SK-N-SH (cell line): ENCODE results near the gene CDH23. TPM values are rescaled to one million over a fixed set of nuclear protein-coding genes. Genes with fewer than 3 reads are reported as not detected.

Source experiments
- CTCF ChIA-PET: fragments of 300-600, 350-600 bp; formaldehyde crosslinking; extraction: SDS; loops from one replicate; lab custom pipeline; 2021; lab: Yijun Ruan, JAX
- POLR2A ChIA-PET: fragments of 350-600 bp; sonication (Branson Sonifier 250); formaldehyde crosslinking; extraction: SDS; loops from one replicate; lab custom pipeline; 2020; ENCODE audit warnings: antibody characterized with exemption, inconsistent platforms; lab: Yijun Ruan, JAX
- DNase-seq: peaks from one replicate; pipeline ENCODE4 v3.0.0; 2012
- H2AFZ ChIP-seq: fragments of 200-600 bp; sonication (generic); 2 replicates; pipeline ENCODE4 v1.8.1; 2016; ENCODE audit warnings: antibody characterized with exemption, mild to moderate bottlenecking, low read depth
- H3F3A ChIP-seq: fragments of 200-600 bp; sonication (generic); replicated peaks from 2 replicates; pipeline ENCODE3; 2016; ENCODE audit warnings: antibody characterized with exemption, mild to moderate bottlenecking; ENCODE audit not compliant: insufficient read depth
- H3K27ac ChIP-seq, 2 experiments: fragments of 200-500 bp in 1 of 2; fragments of 200-600 bp in 1 of 2; sonication (Bioruptor generic) in 1 of 2; sonication (generic), shearing (Covaris generic) in 1 of 2; 2 replicates each; pipeline versions ENCODE4 v1.5.1 to v1.6.1; 2014 to 2016; ENCODE audit warnings: low read depth in 2 of 2, inconsistent platforms in 1 of 2, low read length in 1 of 2, mild to moderate bottlenecking in 1 of 2, mixed read lengths in 1 of 2
- H3K27me3 ChIP-seq: fragments of 200-600 bp; sonication (generic), shearing (Covaris generic); 2 replicates; pipeline ENCODE4 v1.6.1; 2016; ENCODE audit warnings: mixed run types; ENCODE audit not compliant: insufficient read depth
- H3K36me3 ChIP-seq, 2 experiments: fragments of 200-500 bp in 1 of 2; fragments of 200-600 bp in 1 of 2; sonication (Bioruptor generic) in 1 of 2; sonication (generic) in 1 of 2; replicated peaks in 1 of 2; 2 replicates each; pipeline versions ENCODE3 to v1.5.1; 2014 to 2016; ENCODE audit warnings: low read length in 1 of 2, mild to moderate bottlenecking in 1 of 2; ENCODE audit not compliant: insufficient read depth in 2 of 2, control insufficient read depth in 1 of 2
- H3K4me1 ChIP-seq, 2 experiments: fragments of 200-500 bp in 1 of 2; fragments of 200-600 bp in 1 of 2; sonication (Bioruptor generic) in 1 of 2; sonication (generic), shearing (Covaris generic) in 1 of 2; 2 replicates each; pipeline versions ENCODE4 v1.5.1 to v1.6.1; 2014 to 2016; ENCODE audit warnings: low read depth in 1 of 2, low read length in 1 of 2, mixed run types in 1 of 2; ENCODE audit not compliant: insufficient read depth in 2 of 2, control insufficient read depth in 1 of 2
- H3K4me2 ChIP-seq: fragments of 200-600 bp; sonication (generic), shearing (Covaris generic); 2 replicates; pipeline ENCODE4 v1.6.1; 2017; ENCODE audit warnings: mixed run types
- H3K4me3 ChIP-seq, 2 experiments: fragments of 200-500 bp in 1 of 2; fragments of 200-600 bp in 1 of 2; sonication (Bioruptor generic) in 1 of 2; sonication (generic), shearing (Covaris generic) in 1 of 2; 2 replicates each; pipeline versions ENCODE4 v1.5.1 to v1.8.1; 2014 to 2016; ENCODE audit warnings: low read depth in 2 of 2, inconsistent platforms in 1 of 2, low read length in 1 of 2, mild to moderate bottlenecking in 1 of 2, mixed read lengths in 1 of 2, moderate library complexity in 1 of 2
- H3K79me2 ChIP-seq: fragments of 200-600 bp; sonication (generic); 2 replicates; pipeline ENCODE4 v1.8.1; 2017; ENCODE audit warnings: mild to moderate bottlenecking; ENCODE audit not compliant: insufficient read depth
- H3K9ac ChIP-seq: fragments of 200-600 bp; sonication (generic); 2 replicates; pipeline ENCODE4 v1.6.1; 2017; ENCODE audit warnings: mixed run types
- H3K9me2 ChIP-seq: fragments of 200-600 bp; sonication (generic); 2 replicates; pipeline ENCODE4 v1.6.1; 2017; ENCODE audit warnings: mixed run types
- H3K9me3 ChIP-seq: fragments of 200-600 bp; sonication (generic); 2 replicates; pipeline ENCODE4 v1.6.1; 2017; ENCODE audit warnings: mixed run types, mild to moderate bottlenecking, moderate library complexity
- H4K20me1 ChIP-seq: fragments of 200-600 bp; sonication (generic); 2 replicates; pipeline ENCODE4 v1.6.1; 2017; ENCODE audit warnings: mild to moderate bottlenecking, mixed run types; ENCODE audit not compliant: insufficient read depth
- CHD2 ChIP-seq: fragments of 150-350 bp; IDR thresholded peaks from 2 replicates; pipeline ENCODE4 v1.6.1; 2018; ENCODE audit warnings: low read length; ENCODE audit not compliant: partially characterized antibody
- EZH2phosphoT487 ChIP-seq: fragments of 200-600 bp; sonication (generic); IDR thresholded peaks from 2 replicates; pipeline ENCODE4 v1.6.1; 2017; ENCODE audit warnings: low read depth, mixed run types, mild to moderate bottlenecking, antibody characterized with exemption, moderate library complexity, borderline replicate concordance
- FOXJ3 ChIP-seq: sonication (generic); formaldehyde crosslinking; IDR thresholded peaks from 2 replicates; pipeline ENCODE4 v1.5.1; 2020; ENCODE audit warnings: mild to moderate bottlenecking, missing genetic modification reagents
- FOXM1 ChIP-seq: IDR thresholded peaks from 2 replicates; pipeline ENCODE4 v1.4.0; 2012; ENCODE audit warnings: low read depth, mild to moderate bottlenecking
- NFIC ChIP-seq: IDR thresholded peaks from 2 replicates; pipeline ENCODE4 v1.4.0; 2012; ENCODE audit warnings: borderline replicate concordance
- NRF1 ChIP-seq: IDR thresholded peaks from 2 replicates; pipeline ENCODE4 v1.6.1; 2012; ENCODE audit warnings: low read depth, mild to moderate bottlenecking, low read length
- POLR2AphosphoS5 ChIP-seq: IDR thresholded peaks from 2 replicates; pipeline ENCODE4 v1.6.1; 2012; ENCODE audit warnings: low read depth, low read length
- RFX5 ChIP-seq: IDR thresholded peaks from 2 replicates; pipeline ENCODE4 v1.6.1; 2012; ENCODE audit warnings: mild to moderate bottlenecking, improper control_type of control experiment, low read length
- RXRA ChIP-seq: IDR thresholded peaks from 2 replicates; pipeline ENCODE4 v1.4.0; 2012; ENCODE audit warnings: low read depth, mild to moderate bottlenecking, borderline replicate concordance
- SIN3A ChIP-seq: IDR thresholded peaks from 2 replicates; pipeline ENCODE4 v1.6.1; 2012; ENCODE audit warnings: low read depth, mild to moderate bottlenecking, low read length, moderate library complexity, borderline replicate concordance
- SMC3 ChIP-seq: IDR thresholded peaks from 2 replicates; pipeline ENCODE4 v1.6.1; 2012; ENCODE audit warnings: low read depth, low read length, improper control_type of control experiment
- TEAD4 ChIP-seq: IDR thresholded peaks from 2 replicates; pipeline ENCODE4 v1.4.0; 2012; ENCODE audit warnings: mild to moderate bottlenecking, borderline replicate concordance; ENCODE audit not compliant: insufficient read depth
- WGBS: methylation state at CpG from one replicate; pipeline ENCODE4 v1.1.6; 2017; ENCODE audit warnings: low lambda C conversion rate; 5-methylcytosine and 5-hydroxymethylcytosine counted together
- polyA plus RNA-seq, 3 experiments: library from polyadenylated mRNA; depleted of rRNA; stranded (reverse); fragments of >200 nt; gene quantifications; 2 replicates each; pipeline ENCODE4 v1.2.3, GENCODE V29; 2012
- TF ChIP-seq, protein P1 (sequence below): IDR thresholded peaks from 2 replicates; pipeline ENCODE4; 2012
- TF ChIP-seq, protein P2 (sequence below): fragments of 200-600 bp; sonication (generic); IDR thresholded peaks from 2 replicates; pipeline ENCODE4 v1.6.1; 2017; ENCODE audit warnings: antibody characterized with exemption, mild to moderate bottlenecking, moderate library complexity

The CDH23 gene
- polyA plus RNA-seq, 1 of the 3 experiments (the other 2 are of a cell fraction), result 0.03 TPM

- TF ChIP-seq, protein P1, sequence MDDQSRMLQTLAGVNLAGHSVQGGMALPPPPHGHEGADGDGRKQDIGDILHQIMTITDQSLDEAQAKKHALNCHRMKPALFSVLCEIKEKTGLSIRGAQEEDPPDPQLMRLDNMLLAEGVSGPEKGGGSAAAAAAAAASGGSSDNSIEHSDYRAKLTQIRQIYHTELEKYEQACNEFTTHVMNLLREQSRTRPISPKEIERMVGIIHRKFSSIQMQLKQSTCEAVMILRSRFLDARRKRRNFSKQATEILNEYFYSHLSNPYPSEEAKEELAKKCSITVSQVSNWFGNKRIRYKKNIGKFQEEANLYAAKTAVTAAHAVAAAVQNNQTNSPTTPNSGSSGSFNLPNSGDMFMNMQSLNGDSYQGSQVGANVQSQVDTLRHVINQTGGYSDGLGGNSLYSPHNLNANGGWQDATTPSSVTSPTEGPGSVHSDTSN, result no peak
- TF ChIP-seq NFIC (no peak), RXRA (no peak), TEAD4 (no peak), EZH2phosphoT487 (no peak), FOXJ3 (CRISPR knock-in tag) (no peak), CHD2 (no peak), FOXM1 (no peak), POLR2AphosphoS5 (no peak)
Observed at GRCh38 chr10:71589617-71590551, 193.2 kb downstream of the CDH23 start (continued).

- CTCF ChIA-PET, result interaction anchor here (1.4 to 6.9 kb wide), 4 partner anchors 19 to 207 kb away, joined by 3 to 44 read pairs (median 6); no protein-coding TSS in a partner anchor
Observed at GRCh38 chr10:71590781-71591350, 194.1 kb downstream of the CDH23 start.

More at GRCh38 chr10:71590781-71591350, 194.1 kb downstream of the CDH23 start:
- no peak for DNase-seq
- 61% methylated on average over 10 of the region's 10 CpGs for WGBS
- no peaks in the 10 kb centered on the region for H3K9me2 ChIP-seq
- no peak overlapping the region for H3K27ac ChIP-seq
- no peak overlapping the region for H3K4me2 ChIP-seq
- H3F3A ChIP-seq, result no peaks in the 10 kb centered on the region
- no peaks in the 10 kb centered on the region for H3K4me1 ChIP-seq
- no peaks in the 10 kb centered on the region for H3K79me2 ChIP-seq
- TF ChIP-seq SMC3 (no peak), FOXM1 (no peak), SIN3A (no peak), RFX5 (no peak), NRF1 (no peak), TEAD4 (no peak)
- TF ChIP-seq, protein P2, sequence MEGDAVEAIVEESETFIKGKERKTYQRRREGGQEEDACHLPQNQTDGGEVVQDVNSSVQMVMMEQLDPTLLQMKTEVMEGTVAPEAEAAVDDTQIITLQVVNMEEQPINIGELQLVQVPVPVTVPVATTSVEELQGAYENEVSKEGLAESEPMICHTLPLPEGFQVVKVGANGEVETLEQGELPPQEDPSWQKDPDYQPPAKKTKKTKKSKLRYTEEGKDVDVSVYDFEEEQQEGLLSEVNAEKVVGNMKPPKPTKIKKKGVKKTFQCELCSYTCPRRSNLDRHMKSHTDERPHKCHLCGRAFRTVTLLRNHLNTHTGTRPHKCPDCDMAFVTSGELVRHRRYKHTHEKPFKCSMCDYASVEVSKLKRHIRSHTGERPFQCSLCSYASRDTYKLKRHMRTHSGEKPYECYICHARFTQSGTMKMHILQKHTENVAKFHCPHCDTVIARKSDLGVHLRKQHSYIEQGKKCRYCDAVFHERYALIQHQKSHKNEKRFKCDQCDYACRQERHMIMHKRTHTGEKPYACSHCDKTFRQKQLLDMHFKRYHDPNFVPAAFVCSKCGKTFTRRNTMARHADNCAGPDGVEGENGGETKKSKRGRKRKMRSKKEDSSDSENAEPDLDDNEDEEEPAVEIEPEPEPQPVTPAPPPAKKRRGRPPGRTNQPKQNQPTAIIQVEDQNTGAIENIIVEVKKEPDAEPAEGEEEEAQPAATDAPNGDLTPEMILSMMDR, result no peak
- POLR2A ChIA-PET, result no interaction called here
- no peak overlapping the region for H2AFZ ChIP-seq
- no peak overlapping the region for H3K9ac ChIP-seq
- no peaks in the 10 kb centered on the region for H4K20me1 ChIP-seq
- H3K9me3 ChIP-seq, result no peaks in the 10 kb centered on the region
- H3K27me3 ChIP-seq, result peaks cover 9% of the 10 kb centered on the region
- no peaks in the 10 kb centered on the region for H3K36me3 ChIP-seq
- H3K4me3 ChIP-seq, result no peak overlapping the region
